Mucosa of stomach (tissue), 1 donor: ENCODE data around the gene PEAK1.
"Not testable (repeated sequence)": the region's sequence is repeated elsewhere in the genome, so short reads cannot be mapped to it uniquely, and the experiment has no call there.

ENCODE experiments used
- H3K27me3 ChIP-seq: one replicate; pipeline ENCODE4 v1.7.0; 2013; ENCODE audit warnings: mild to moderate bottlenecking, low read length; ENCODE audit not compliant: control insufficient read depth, insufficient read depth
- H3K36me3 ChIP-seq: one replicate; pipeline ENCODE4 v1.7.0; 2013; ENCODE audit warnings: low read length; ENCODE audit not compliant: control insufficient read depth, insufficient read depth
- H3K4me1 ChIP-seq: one replicate; pipeline ENCODE4 v1.7.0; 2013; ENCODE audit warnings: mild to moderate bottlenecking, low read length; ENCODE audit not compliant: control insufficient read depth, insufficient read depth
- H3K4me3 ChIP-seq: one replicate; pipeline ENCODE4 v1.7.0; 2013; ENCODE audit warnings: low read length
- H3K9ac ChIP-seq: one replicate; pipeline ENCODE4 v1.7.0; 2013; ENCODE audit warnings: mild to moderate bottlenecking, low read length, moderate library complexity
- H3K9me3 ChIP-seq: one replicate; pipeline ENCODE4 v1.7.0; 2013; ENCODE audit warnings: mild to moderate bottlenecking, low read length, moderate library complexity; ENCODE audit not compliant: control insufficient read depth
- donor health status: Pancreatic carcinoma.

The PEAK1 gene

DNA sequence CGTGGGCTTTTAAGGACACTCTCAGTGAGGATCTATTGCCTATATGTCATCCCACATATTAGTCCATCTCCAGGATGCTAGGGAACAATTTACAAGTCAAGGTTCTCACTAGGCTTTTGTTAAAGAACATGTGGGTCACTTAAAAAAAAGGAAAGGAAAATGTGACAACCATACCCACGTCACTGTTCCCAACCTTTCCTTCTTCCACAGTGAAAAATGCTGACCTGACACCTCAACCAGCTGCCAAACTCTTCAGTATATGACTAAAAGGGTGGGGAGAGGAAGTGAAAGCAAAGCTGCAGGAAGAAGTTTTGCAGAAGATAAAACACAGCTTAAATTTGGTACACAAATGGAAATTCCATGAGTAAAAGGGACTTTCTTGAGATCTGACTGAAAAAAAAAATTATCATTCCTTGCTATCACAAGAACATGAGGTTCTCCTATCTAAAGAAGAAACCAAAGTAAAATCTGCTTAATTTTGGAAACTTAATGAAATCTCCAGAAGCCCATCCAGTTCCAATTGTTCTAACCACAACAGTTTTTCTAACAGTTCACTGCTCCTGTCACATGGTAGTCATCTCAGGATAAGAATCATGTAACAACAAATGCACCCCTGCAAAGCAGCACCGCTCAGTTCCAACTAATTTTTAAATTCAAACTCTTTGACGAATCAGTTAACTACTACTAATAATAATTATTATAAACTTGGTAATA, 232.0 kb downstream of the PEAK1 start:
- Histone ChIP-seq H3K4me1 (peaks cover 22% of the 10 kb centered on the region), H3K36me3 (no peaks in the 10 kb centered on the region), H3K9ac (no peak overlapping the region), H3K9me3 (no peaks in the 10 kb centered on the region), H3K4me3 (no peak overlapping the region), H3K27me3 (no peaks in the 10 kb centered on the region)

DNA sequence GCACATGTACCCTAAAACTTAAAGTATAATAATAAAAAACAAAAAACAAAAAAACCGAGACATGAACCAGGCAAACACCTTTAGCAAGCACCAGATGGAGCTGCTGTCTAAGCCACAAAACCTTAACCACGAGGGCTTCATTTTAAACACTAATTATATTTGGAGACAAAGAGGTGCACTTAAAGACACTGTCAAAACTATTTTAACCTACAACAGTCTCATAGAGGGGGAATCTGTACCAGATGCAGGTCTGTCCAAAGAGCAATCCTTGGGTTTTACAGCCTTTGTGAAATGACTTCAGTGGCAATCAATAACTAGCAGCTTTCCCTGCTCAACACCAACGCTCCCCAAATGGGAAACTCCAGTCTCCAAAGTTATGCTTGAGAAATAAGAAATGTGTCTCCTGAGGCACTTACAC, 233.3 kb downstream of the PEAK1 start:
- Histone ChIP-seq H3K36me3 (no peaks in the 10 kb centered on the region), H3K4me3 (no peak overlapping the region), H3K4me1 (peaks cover 22% of the 10 kb centered on the region), H3K9ac (peak overlapping the region; percentile 8), H3K27me3 (no peaks in the 10 kb centered on the region), H3K9me3 (no peaks in the 10 kb centered on the region)

DNA sequence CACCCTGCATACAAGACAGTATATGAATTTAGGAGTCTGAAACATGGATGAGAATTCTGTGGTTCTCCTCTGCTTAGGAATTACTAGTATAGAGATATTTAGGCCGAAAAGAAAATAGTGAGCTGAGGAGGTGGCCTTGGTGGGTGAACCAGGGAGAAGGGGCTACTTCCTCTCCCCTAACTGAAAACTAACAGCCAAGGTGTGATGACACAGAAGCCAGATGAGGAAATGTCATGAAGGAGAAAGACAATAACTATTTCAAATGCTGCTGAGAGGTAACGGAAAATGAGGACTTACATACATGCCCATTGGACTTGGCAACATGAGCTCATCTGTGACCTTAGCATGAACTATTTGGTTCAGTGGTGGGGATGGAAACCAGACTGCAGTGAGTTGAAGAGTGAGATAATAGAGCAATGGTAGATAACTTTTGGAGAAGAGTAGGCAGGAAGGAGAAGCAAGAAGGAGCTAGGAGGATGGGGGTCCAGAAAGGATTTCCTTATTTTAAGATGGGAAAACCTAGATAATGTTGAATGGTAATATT, 234.6 kb downstream of the PEAK1 start:
- no peaks in the 10 kb centered on the region for H3K9me3 ChIP-seq
- H3K9ac ChIP-seq = no peak overlapping the region
- H3K4me3 ChIP-seq = no peak overlapping the region
- H3K27me3 ChIP-seq = no peaks in the 10 kb centered on the region
- peaks cover 24% of the 10 kb centered on the region for H3K4me1 ChIP-seq
- H3K36me3 ChIP-seq = no peaks in the 10 kb centered on the region

GRCh38 chr15:77184352-77184751, 235.6 kb downstream of the PEAK1 start:
- H3K36me3 ChIP-seq, H3K27me3 ChIP-seq, H3K9ac ChIP-seq, H3K9me3 ChIP-seq, H3K4me3 ChIP-seq: not testable (repeated sequence)
- H3K4me1 ChIP-seq = peaks cover 29% of the 10 kb centered on the region

DNA sequence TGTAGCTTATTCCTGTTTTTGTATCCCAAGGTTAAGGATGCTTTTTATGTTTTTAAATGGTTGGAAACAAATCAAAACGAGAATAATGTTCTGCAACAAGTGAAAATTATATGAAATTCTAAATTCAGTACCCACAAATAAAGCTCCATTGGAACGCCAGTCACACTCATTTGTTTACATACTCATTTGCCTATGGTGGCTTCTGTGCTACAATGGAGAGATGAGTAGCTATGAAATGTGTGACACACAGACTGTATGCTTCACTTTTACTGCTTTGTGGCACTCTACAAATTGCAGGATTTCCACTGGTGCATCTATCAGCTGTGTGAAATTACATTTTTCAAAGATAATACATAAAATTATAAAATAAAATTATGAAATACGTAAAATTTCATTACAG, 236.8 kb downstream of the PEAK1 start:
- peaks cover 29% of the 10 kb centered on the region for H3K4me1 ChIP-seq
- H3K27me3 ChIP-seq = no peaks in the 10 kb centered on the region
- H3K9me3 ChIP-seq = no peaks in the 10 kb centered on the region
- H3K4me3 ChIP-seq = no peak overlapping the region
- peaks cover 3% of the 10 kb centered on the region for H3K36me3 ChIP-seq
- no peak overlapping the region for H3K9ac ChIP-seq

DNA sequence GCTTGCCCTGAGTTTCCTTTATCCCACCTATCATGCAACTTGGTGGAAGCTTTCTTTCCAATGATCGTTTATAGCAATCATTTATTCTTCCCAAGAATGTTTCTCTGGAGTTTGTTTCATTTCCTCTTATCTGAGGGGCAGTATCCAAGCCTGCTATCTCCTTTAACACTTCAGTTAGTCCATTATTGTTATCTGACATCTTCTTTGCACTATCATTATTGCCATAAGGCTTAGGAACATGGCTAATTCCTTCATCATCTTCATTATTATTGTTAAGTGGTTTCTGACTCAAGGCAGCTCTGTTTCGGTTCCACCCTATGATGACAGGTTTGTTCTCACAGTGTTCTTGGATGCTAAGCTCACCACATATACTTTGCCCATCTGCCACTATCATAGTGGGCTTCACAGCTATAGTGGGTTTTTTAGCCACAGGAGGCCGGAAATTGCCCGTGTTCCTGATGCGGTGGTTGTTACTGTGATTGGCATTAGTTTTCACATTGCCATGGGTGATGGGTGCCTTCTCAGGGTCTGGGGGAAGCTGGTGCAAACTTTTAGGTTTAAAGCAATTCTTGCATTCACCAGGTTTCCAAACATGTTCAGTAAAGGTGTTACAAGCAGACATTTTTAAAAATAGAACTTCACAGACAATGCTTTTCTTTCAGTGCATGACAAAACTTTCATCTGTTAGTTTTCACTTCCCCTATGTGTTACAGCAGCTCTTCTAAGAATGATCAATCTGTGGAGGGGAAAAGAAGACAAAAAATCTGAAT, 238.4 kb downstream of the PEAK1 start:
- H3K4me1 ChIP-seq = peaks cover 18% of the 10 kb centered on the region
- H3K36me3 ChIP-seq = peaks cover 3% of the 10 kb centered on the region
- no peak overlapping the region for H3K9ac ChIP-seq
- no peak overlapping the region for H3K4me3 ChIP-seq
- H3K9me3 ChIP-seq = no peaks in the 10 kb centered on the region
- no peaks in the 10 kb centered on the region for H3K27me3 ChIP-seq

DNA sequence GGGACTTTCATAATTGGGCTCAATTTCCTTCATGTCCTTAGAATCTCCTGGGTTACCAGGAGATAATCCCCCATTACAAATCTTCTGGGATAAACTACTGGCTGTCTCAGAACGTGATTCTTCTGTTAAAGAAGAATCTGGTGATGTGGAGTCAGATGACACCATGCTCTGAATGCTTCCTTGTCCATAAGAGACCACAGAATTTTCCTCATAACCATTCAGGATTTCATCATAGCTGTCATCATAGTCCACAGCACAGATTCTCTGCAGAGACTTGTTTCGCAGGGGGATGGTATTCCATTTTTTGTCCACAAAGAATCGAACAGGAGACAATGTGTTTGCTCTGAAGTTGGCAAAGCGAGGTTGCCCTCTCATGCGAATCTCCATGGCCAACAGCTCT, 239.1 kb downstream of the PEAK1 start:
- no peak overlapping the region for H3K4me3 ChIP-seq
- H3K9me3 ChIP-seq = no peaks in the 10 kb centered on the region
- peaks cover 18% of the 10 kb centered on the region for H3K4me1 ChIP-seq
- H3K36me3 ChIP-seq = peaks cover 3% of the 10 kb centered on the region
- H3K27me3 ChIP-seq = no peaks in the 10 kb centered on the region
- H3K9ac ChIP-seq = no peak overlapping the region

DNA sequence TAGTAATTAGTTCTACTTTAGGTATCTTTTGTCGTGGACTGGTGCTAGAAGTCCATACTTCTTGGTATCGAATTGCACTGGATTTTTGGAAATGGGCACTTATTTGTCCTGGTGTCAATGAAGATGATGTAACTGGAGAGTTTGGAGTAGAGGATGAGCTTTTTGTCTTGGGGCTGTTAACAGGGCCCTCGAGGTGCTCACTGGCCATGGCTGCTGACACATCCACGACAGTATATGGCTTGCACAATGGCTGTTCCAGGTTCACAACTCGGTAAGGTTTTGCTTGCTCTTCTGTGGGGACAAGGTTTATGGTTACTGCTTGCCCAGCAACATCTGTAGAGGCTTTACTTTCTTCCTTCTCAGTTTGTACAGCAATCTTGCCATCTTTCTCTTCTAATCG, 239.6 kb downstream of the PEAK1 start:
- H3K4me1 ChIP-seq = peaks cover 18% of the 10 kb centered on the region
- H3K9ac ChIP-seq = no peak overlapping the region
- no peak overlapping the region for H3K4me3 ChIP-seq
- H3K36me3 ChIP-seq = peaks cover 3% of the 10 kb centered on the region
- no peaks in the 10 kb centered on the region for H3K27me3 ChIP-seq
- no peaks in the 10 kb centered on the region for H3K9me3 ChIP-seq

- Histone ChIP-seq H3K4me1 (peaks cover 11% of the 10 kb centered on the region), H3K27me3 (no peaks in the 10 kb centered on the region), H3K9ac (no peak overlapping the region), H3K4me3 (no peak overlapping the region), H3K9me3 (no peaks in the 10 kb centered on the region), H3K36me3 (peaks cover 3% of the 10 kb centered on the region)
Measured at GRCh38 chr15:77179541-77179998, 240.3 kb downstream of the PEAK1 start.

DNA sequence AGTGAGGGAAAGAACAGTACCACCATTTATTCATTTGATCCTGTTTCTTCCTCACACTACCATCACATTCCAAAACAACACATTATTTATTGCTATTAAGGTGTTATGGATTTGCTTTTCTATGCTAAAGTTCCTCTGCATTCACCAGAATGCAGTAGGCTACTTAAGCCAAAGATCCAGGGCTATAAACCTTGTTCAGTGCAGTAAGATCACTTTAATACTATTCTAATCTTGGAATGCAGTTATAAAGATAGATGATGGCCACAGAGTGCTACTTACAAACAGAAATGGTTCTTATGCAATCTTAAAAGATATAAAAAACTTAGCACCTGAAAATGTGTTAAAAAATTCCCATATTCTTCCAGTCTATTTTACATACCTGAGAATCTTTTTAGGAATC, 241.5 kb downstream of the PEAK1 start:
- Histone ChIP-seq H3K4me1 (peaks cover 13% of the 10 kb centered on the region), H3K4me3 (no peak overlapping the region), H3K9ac (no peak overlapping the region), H3K27me3 (no peaks in the 10 kb centered on the region), H3K36me3 (peaks cover 3% of the 10 kb centered on the region), H3K9me3 (no peaks in the 10 kb centered on the region)

DNA sequence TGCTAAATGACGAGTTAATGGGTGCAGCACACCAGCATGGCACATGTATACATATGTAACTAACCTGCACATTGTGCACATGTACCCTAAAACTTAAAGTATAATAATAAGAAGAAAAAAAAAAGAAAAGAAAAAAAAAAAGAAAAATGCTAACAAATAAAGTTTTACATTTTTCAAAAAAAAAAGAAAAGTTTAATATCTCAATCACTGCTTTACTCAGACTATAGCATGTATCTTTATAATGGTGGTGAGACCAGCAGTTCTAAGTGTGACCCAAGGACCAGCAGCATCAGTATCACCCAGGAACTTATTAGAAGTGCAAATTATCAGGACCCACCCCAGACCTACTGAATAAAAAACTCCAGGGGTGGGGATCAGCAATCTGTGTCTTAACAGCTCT, 243.8 kb downstream of the PEAK1 start:
- H3K9me3 ChIP-seq, H3K36me3 ChIP-seq, H3K27me3 ChIP-seq, H3K4me3 ChIP-seq, H3K9ac ChIP-seq: not testable (repeated sequence)
- peaks cover 16% of the 10 kb centered on the region for H3K4me1 ChIP-seq

- H3K27me3 ChIP-seq = no peaks in the 10 kb centered on the region
- H3K4me1 ChIP-seq = peaks cover 10% of the 10 kb centered on the region
- H3K4me3 ChIP-seq = no peak overlapping the region
- no peaks in the 10 kb centered on the region for H3K36me3 ChIP-seq
- no peaks in the 10 kb centered on the region for H3K9me3 ChIP-seq
- no peak overlapping the region for H3K9ac ChIP-seq
Measured at GRCh38 chr15:77173487-77173886, 246.4 kb downstream of the PEAK1 start.
